Iris pigment epithelial cell (primary cell): ENCODE data around the gene B3GAT2.
A peak's percentile ranks its signal among the peaks of the same experiment; 100 is the strongest.

Source experiments
- DNase-seq: peaks from one replicate; pipeline ENCODE4 v3.0.0-alpha.2; 2011; ENCODE audit warnings: low read depth

B3GAT2 gene

DNA sequence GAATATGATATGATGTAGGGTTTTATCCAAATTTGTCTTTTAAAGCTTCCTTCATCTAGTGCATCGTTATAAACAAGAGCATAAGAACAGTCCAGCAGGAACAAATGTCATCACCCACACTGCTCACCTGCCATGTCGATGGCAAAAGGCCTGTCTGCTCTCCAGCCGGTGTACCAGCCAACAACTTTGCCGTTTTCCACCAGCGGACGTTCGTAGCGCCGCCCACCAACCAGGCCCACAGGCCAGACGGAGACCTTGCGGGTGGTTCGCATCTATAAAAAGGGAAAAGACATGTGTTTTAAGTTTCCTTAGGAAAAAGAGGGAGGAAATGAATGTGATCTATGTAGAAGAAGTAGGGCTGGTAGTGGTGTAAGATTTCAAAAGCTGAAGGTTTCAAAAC, 62.9 kb downstream of the B3GAT2 start:
- DNase-seq, result no peak

- DNase-seq, result no peak
Observed at GRCh38 chr6:70889270-70889669, 67.6 kb downstream of the B3GAT2 start.

DNA sequence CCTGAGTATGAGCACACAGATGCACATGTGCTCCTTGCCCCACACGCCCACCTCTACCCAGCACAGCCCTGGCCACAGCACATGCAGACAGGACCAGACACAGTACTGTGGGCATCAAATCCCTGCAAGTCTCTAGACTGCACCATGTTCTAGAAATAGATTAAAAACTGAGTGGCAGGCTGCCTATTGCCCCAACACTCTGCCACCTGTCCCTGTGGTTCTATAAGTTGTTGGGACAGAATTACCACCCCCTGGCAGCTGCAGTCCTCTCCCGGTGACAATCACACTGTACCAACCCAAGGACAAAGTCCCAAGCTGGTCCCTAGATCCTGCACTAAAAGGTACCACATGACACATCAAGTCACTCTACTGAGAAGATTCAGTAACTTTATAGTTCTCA, 70.2 kb downstream of the B3GAT2 start:
- no peak for DNase-seq

DNA sequence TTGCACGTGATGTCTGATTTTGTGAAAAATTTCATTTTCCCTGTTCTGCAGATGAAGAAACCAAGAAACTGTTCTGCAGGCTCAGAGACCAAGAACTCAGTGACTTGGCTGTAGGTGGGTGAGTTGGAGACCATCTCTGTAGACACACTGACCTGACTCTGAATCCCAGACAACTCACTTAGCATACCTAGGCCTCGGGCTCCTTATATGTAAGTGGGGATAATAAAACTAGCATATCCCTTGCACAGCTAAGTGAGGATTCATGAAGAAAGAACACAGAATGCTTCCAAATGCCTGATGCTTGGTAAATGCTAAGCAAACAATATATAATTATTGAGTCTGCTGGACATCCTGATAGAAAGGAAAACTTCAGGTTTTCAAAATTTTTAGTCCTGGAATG, 70.8 kb downstream of the B3GAT2 start:
- DNase-seq, result no peak

DNA sequence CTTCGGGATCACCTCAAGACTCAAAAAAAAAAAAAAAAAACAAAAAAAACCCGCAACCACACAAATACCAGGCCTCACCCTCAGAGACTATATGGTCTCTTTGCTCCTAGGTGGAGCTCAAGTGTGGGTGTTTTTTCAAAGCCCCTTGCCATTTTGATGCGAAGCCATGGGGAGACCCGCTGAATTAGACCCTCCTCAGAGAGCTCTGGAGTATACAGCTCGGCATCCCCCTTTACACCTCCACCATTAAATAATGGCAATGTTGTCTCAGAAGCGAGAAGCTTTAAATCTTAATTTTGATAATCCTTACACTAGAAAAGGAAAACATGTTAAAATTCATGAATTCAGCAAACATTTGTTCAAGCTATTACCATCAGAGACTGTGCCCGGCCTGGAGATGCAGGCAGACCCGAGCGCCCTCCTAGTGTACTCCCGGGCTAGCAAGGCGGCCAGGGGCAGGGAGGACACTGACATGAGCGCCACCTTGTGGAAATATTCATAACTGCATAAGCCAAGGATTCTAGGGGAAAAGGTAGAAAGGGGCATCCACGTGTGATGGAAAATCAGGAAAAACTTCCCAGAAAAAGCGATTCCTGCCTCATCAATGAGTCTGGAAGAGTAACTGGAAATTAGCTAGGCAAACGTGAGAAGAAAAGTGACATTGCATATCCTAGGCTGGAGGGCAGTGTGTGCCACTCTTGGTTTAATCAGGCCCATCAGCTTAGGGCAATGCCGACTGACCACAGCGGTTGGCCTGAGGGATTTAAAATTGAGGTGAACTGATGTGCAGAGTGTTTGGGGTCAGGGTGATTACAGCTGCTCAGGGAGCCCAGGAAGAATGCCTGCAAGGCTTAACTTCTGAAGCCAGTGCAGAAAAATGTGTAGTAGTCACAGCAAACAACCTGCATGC, 72.5 kb downstream of the B3GAT2 start:
- DNase-seq, result peak; percentile 32

DNA sequence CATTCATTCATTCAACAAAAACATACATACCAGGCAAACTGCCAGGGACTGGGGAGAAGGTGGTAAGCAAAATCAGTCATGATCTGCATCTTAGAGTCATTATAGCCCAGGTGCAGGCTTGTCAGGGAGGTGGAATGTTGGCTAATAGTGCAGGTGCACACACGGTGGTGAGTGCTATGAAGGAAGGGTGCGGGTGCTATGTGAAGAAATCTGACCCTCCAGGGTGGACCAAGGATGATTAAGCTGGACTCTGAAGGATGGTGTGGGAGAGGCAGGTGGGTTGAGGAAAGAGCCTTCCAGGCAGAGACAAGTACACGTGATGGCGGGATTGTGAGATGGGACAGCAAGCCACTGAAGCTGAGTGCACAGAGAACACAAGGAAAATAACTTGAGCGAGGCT, 77.4 kb downstream of the B3GAT2 start:
- no peak for DNase-seq

- DNase-seq, result no peak
Observed at GRCh38 chr6:70874181-70874913, 82.5 kb downstream of the B3GAT2 start.

DNA sequence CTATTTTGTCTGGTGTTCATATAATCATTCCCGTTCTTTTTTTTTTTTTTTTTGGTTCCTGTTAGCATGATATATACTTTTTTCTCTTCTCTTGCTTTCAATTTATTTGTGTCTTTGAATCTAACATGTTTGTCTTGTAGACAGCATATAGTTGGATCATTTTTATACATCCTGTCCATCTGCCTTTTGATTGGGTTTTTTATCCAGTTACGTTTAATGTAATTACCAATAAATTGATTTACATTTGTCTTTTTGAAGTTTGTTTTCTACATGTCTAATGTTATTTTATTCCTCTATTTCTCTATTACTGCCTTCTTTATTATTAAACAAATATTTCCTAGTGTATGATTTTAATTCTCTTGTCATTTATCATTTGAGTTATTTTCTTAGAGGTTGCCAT, 84.4 kb downstream of the B3GAT2 start:
- no peak for DNase-seq

GRCh38 chr6:70864401-70864800, 92.5 kb downstream of the B3GAT2 start:
- no peak for DNase-seq

- DNase-seq, result no peak
Observed at GRCh38 chr6:70863343-70863742, 93.5 kb downstream of the B3GAT2 start.

GRCh38 chr6:70860920-70861319, 95.9 kb downstream of the B3GAT2 start:
- DNase-seq, result no peak

DNA sequence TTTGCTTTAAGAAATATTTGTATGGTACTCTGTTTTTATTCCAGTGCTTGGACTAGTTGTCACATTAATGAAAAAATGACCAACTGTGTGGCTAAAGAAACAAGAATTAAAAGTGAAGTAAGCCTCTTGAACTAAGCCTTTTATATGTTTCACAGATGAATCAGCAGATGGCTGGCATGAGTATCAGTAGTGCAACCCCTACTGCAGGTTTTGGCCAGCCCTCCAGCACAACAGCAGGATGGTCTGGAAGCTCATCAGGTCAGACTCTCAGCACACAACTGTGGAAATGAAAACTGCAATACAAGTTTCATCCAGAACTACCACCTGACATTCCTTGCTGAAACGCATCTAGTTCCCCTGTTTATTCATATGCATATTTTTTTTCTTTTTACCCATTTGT, 96.8 kb downstream of the B3GAT2 start:
- peak; percentile 11 for DNase-seq

GRCh38 chr6:70857387-70858077, 99.3 kb downstream of the B3GAT2 start:
- DNase-seq, result no peak

- DNase-seq, result no peak
Observed at GRCh38 chr6:70852667-70853246, 104.1 kb downstream of the B3GAT2 start.

DNA sequence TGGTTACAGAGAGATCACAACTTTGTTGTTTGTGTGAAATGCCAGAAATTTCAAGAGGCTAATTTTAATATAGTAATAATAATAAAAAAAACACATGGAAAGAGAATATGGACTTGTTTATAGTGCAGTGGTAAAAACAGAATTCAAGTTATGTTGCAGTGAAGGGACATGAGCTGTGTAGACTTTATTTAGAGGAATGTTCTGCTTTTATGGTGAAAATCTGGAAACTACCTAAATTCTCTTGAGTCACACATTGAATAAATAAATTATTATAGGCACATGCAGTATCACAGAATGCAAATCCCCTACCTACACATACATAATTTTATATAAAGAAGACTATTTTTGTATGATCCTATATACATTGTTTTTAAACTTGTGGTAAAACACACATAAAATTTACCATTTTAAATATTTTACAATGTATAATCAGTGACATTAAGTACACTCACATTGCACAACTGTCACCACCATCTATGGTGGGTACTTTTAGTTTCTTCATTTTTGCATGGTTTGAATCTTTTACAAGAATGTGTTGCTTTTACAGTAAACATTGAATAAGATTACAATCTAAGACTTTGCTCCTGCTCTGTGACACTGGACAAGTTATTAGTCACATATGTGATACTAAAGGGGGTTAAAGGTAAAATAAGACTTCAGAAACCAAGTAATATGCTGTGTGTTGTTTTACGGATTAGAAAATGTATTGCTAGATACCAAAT, 107.4 kb downstream of the B3GAT2 start:
- peak; percentile 66 for DNase-seq

GRCh38 chr6:70847106-70848084, 109.5 kb downstream of the B3GAT2 start:
- DNase-seq, result no peak

DNA sequence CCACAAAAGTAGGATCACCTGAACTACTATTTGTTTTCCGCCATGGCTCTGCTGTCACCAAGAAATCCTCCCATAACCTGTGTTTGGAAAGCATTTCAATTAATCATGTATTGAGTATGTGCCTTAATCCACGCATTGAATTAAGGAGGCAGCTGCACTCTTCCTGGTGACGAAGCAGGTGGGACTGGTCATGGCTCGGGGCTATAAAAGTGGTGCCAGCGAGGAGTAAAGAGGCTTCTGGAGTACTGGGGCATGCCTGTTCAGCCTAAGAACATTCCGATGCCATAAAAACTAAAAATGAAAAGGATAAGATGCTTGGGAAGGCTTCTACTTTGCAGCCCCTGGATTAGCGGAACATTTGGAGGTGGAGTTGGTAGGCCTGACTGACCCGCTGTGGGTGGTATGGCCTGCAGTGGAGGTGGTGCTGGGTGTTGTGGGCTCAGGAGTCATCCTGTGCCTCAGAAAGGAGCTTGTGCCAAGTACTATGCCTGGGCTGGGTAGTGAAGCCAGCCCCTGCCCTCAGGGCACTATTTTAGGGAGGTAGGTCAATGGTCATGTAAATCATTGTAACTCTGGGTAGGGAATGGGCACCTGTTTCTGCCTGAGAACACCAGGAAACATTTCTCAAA, 110.5 kb downstream of the B3GAT2 start:
- no peak for DNase-seq

- no peak for DNase-seq
Observed at GRCh38 chr6:70844301-70844700, 112.6 kb downstream of the B3GAT2 start.

- DNase-seq, result no peak
Observed at GRCh38 chr6:70843328-70843918, 113.4 kb downstream of the B3GAT2 start.

- no peak for DNase-seq
Observed at GRCh38 chr6:70842541-70842940, 114.3 kb downstream of the B3GAT2 start.
